ENCODE measurements around the gene NR1I3.

- no peak for TF ChIP-seq MEIS1 (CRISPR knock-in tag; IDR thresholded peaks at IDR 0.05; ENCODE audit: borderline replicate concordance)
- no peak for TF ChIP-seq HOXC10 (CRISPR knock-in tag; IDR thresholded peaks at IDR 0.05)
- no peak for TF ChIP-seq CTCF (tag by site-specific recombination; IDR thresholded peaks at IDR 0.05)
- no peak for TF ChIP-seq ZNF24 (tag by site-specific recombination; IDR thresholded peaks at IDR 0.05)
- TF ChIP-seq ZSCAN16 (tag by site-specific recombination; IDR thresholded peaks at IDR 0.05) = no peak
- TF ChIP-seq ZNF626 (tag by site-specific recombination; IDR thresholded peaks at IDR 0.05) = no peak
- TF ChIP-seq ZNF112 (tag by site-specific recombination; IDR thresholded peaks at IDR 0.05) = no peak
- no peak for TF ChIP-seq INSM2 (tag by site-specific recombination; IDR thresholded peaks at IDR 0.05)
- TF ChIP-seq ZNF701 (tag by site-specific recombination; IDR thresholded peaks at IDR 0.05) = no peak
- no peak for TF ChIP-seq SCRT2 (tag by site-specific recombination; IDR thresholded peaks at IDR 0.05)
Measured at GRCh38 chr1:161233102-161233501, 4.9 kb downstream of the NR1I3 start.

All from HEK293 (cell line).